HepG2 (cell line): Measurements from ENCODE around the gene AIF1. TPM values are rescaled to one million over a fixed set of nuclear protein-coding genes. Genes with fewer than 3 reads are reported as not detected.

Experiments
- ATAC-seq: fragments of 200-7000 bp; cut with Tn5 transposase; 3 replicates; pipeline ENCODE4 v1.9.1; 2020; ENCODE audit warnings: mild to moderate bottlenecking, moderate library complexity
- Bru-seq: library from RNA; stranded (reverse); fragments of 400-500 nt; gene quantifications from one replicate; lab custom pipeline; 2021; lab: Mats Ljungman, UMichigan
- BruChase-seq, 2 experiments: library from RNA; stranded (reverse); fragments of 400-500 nt; gene quantifications; one replicate each; lab custom pipeline; 2021; lab: Mats Ljungman, UMichigan
- BruUV-seq: library from RNA; stranded (reverse); fragments of 400-500 nt; replicated peaks from 2 replicates; lab custom pipeline; 2021; lab: Mats Ljungman, UMichigan
- CTCF ChIA-PET: fragments of 300-600 bp; formaldehyde crosslinking; extraction: SDS; loops from one replicate; lab custom pipeline; 2021; ENCODE audit warnings: low total read pairs, inconsistent platforms, low intra/inter-chr PET ratio; lab: Yijun Ruan, JAX
- POLR2A ChIA-PET: fragments of 350-600 bp; sonication (Branson Sonifier 250); formaldehyde crosslinking; loops from one replicate; lab custom pipeline; 2020; ENCODE audit warnings: antibody characterized with exemption, inconsistent platforms; lab: Yijun Ruan, JAX
- DNase-seq: peaks from one replicate; pipeline ENCODE4 v3.0.0-alpha.2; 2015; ENCODE audit warnings: low spot score
- FAIRE-seq: peaks from 3 replicates; lab custom pipeline; 2011; peaks lifted over from hg19 to GRCh38; lab: Jason Lieb, UNC
- H2AFZ ChIP-seq: one replicate; pipeline ENCODE4 v1.6.1; 2011; ENCODE audit warnings: low read length, inconsistent platforms
- H3K27ac ChIP-seq: fragments of 300-600 bp; 3 replicates; pipeline ENCODE4 v1.8.0; 2011; ENCODE audit warnings: mixed run types, mild to moderate bottlenecking, mixed read lengths, low read length, inconsistent platforms; ENCODE audit not compliant: insufficient read depth; ENCODE audit errors: extremely low read length
- H3K27me3 ChIP-seq, 2 experiments: fragments of 200-600 bp in 1 of 2; 2 replicates in 1 of 2; 3 replicates in 1 of 2; pipeline versions ENCODE4 v1.6.0 to v1.8.0; 2011; ENCODE audit warnings: low read length in 2 of 2, mild to moderate bottlenecking in 2 of 2, moderate library complexity in 2 of 2, inconsistent platforms in 1 of 2; ENCODE audit not compliant: insufficient read depth in 2 of 2, control insufficient read depth in 1 of 2
- H3K36me3 ChIP-seq, 2 experiments: fragments of 200-600 bp in 1 of 2; replicated peaks in 1 of 2; 2 replicates in 1 of 2; 3 replicates in 1 of 2; pipeline versions ENCODE4 v1.5.1 to v1.8.0; 2011; ENCODE audit warnings: low read length in 2 of 2, inconsistent platforms in 1 of 2; ENCODE audit not compliant: insufficient read depth in 2 of 2, control insufficient read depth in 1 of 2
- H3K4me1 ChIP-seq: 2 replicates; pipeline ENCODE4 v1.5.1; 2012; ENCODE audit warnings: low read length, inconsistent platforms; ENCODE audit not compliant: insufficient read depth
- H3K4me2 ChIP-seq: 2 replicates; pipeline ENCODE4 v1.6.0; 2011; ENCODE audit warnings: low read depth, low read length, inconsistent platforms
- H3K4me3 ChIP-seq, 3 experiments: fragments of 200-600 bp in 1 of 3; sonication (generic), shearing (Covaris generic) in 1 of 3; replicated peaks in 1 of 3; 2 replicates each; pipeline ENCODE4 v1.5.1; 2011 to 2016; ENCODE audit warnings: low read length in 3 of 3, inconsistent platforms in 2 of 3, low read depth in 2 of 3, mild to moderate bottlenecking in 2 of 3, control low read depth in 1 of 3, mixed read lengths in 1 of 3; ENCODE audit not compliant: insufficient read depth in 1 of 3
- H3K79me2 ChIP-seq: one replicate; pipeline ENCODE4 v1.6.1; 2011; ENCODE audit warnings: low read length, inconsistent platforms; ENCODE audit not compliant: insufficient read depth
- H3K9ac ChIP-seq: 2 replicates; pipeline ENCODE4 v1.6.0; 2011; ENCODE audit warnings: mild to moderate bottlenecking, low read depth, low read length, inconsistent platforms; ENCODE audit not compliant: insufficient read depth
- H3K9me3 ChIP-seq: 2 replicates; pipeline ENCODE4 v1.5.1; 2012; ENCODE audit warnings: mild to moderate bottlenecking, low read length
- H4K20me1 ChIP-seq: 2 replicates; pipeline ENCODE4 v1.6.0; 2011; ENCODE audit warnings: inconsistent platforms, mild to moderate bottlenecking, low read length, moderate library complexity; ENCODE audit not compliant: insufficient read depth
- ARNT2 ChIP-seq: sonication (generic); formaldehyde crosslinking; IDR thresholded peaks from 2 replicates; pipeline ENCODE4 v1.8.0; 2022; ENCODE audit warnings: mild to moderate bottlenecking, low read depth, missing genetic modification reagents, moderate library complexity
- ELF3 ChIP-seq: IDR thresholded peaks from 2 replicates; pipeline ENCODE4 v1.6.1; 2016; ENCODE audit warnings: missing genetic modification reagents, missing compliant biosample characterization
- HOXD1 ChIP-seq: sonication (generic); formaldehyde crosslinking; IDR thresholded peaks from 2 replicates; pipeline ENCODE4 v1.5.0; 2020; ENCODE audit warnings: missing genetic modification reagents
- POLR2AphosphoS5 ChIP-seq: IDR thresholded peaks from 2 replicates; pipeline ENCODE4 v1.6.1; 2012; ENCODE audit warnings: low read depth, low read length
- RELA ChIP-seq: sonication (generic); formaldehyde crosslinking; IDR thresholded peaks from 2 replicates; pipeline ENCODE4 v1.4.0; 2020; ENCODE audit warnings: missing genetic modification reagents
- RFXAP ChIP-seq: sonication (generic); formaldehyde crosslinking; IDR thresholded peaks from 2 replicates; pipeline ENCODE4 v1.4.0; 2020; ENCODE audit warnings: missing genetic modification reagents, borderline replicate concordance
- STAG1 ChIP-seq: sonication (generic); formaldehyde crosslinking; IDR thresholded peaks from 2 replicates; pipeline ENCODE4 v1.4.0; 2020; ENCODE audit warnings: missing genetic modification reagents
- ZIK1 ChIP-seq: sonication (generic); formaldehyde crosslinking; IDR thresholded peaks from 2 replicates; pipeline ENCODE4 v1.5.0; 2020; ENCODE audit warnings: mild to moderate bottlenecking, low read depth, missing genetic modification reagents, borderline replicate concordance
- ZNF652 ChIP-seq: IDR thresholded peaks from 2 replicates; pipeline ENCODE4 v1.6.1; 2016; ENCODE audit warnings: low read depth, borderline replicate concordance
- ZNF766 ChIP-seq: sonication (generic); formaldehyde crosslinking; IDR thresholded peaks from 2 replicates; pipeline ENCODE4 v1.5.0; 2020; ENCODE audit warnings: missing genetic modification reagents, borderline replicate concordance
- WGBS: methylation state at CpG from one replicate; pipeline ENCODE4 v1.1.6; 2017; ENCODE audit warnings: low lambda C conversion rate; 5-methylcytosine and 5-hydroxymethylcytosine counted together
- in situ Hi-C: cut with HindIII; loops from 2 replicates; pipeline ENCODE4 v1.10.0; 2017; ENCODE audit warnings: low pct_unique_long_range_greater_than_20kb; ENCODE audit not compliant: extremely low pct_ligation_motif_present
- intact Hi-C: fragments of 100-400 bp; cut with micrococcal nuclease; formaldehyde crosslinking; loops from one replicate; pipeline ENCODE4 v1.10.0; 2022; ENCODE audit not compliant: unreplicated experiment
- long read RNA-seq, 2 experiments: library from RNA in 1 of 2; library from polyadenylated mRNA in 1 of 2; stranded (forward) in 1 of 2; unstranded in 1 of 2; transcript quantifications; one replicate each; pipeline ENCODE4 v2.0.0, GENCODE V29; 2019 to 2022
- polyA minus RNA-seq, 3 experiments: library from RNA; depleted of rRNA, polyadenylated mRNA; stranded (reverse); fragments of >200 nt; gene quantifications; 2 replicates each; pipeline ENCODE4 v1.2.3, GENCODE V29; 2011; ENCODE audit warnings: low replicate concordance in 1 of 3
- polyA plus RNA-seq, 8 experiments: library from polyadenylated mRNA; depleted of rRNA in 3 of 8; stranded (reverse) in 7 of 8; unstranded in 1 of 8; fragments of >200 nt; fragmentation: Illumina TruSeq in 4 of 8; extraction: Trizol in 4 of 8; gene quantifications; 2 replicates each; pipeline versions ENCODE4 v1.2.1 to v1.2.3, GENCODE V29; 2011 to 2016; ENCODE audit warnings: low read depth in 4 of 8, missing spikeins in 1 of 8, mixed read lengths in 1 of 8; ENCODE audit not compliant: insufficient read depth in 1 of 8
- total RNA-seq, 5 experiments: library from RNA; depleted of rRNA; stranded (reverse); fragments of >200 nt; fragmentation: Illumina TruSeq; extraction: Trizol; gene quantifications; 2 replicates each; pipeline ENCODE4 v1.2.3, GENCODE V29; 2016; ENCODE audit warnings: low read depth in 1 of 5
- TF ChIP-seq, protein P1 (sequence below): sonication (generic); IDR thresholded peaks from 2 replicates; pipeline ENCODE4 v1.6.1; 2016; ENCODE audit warnings: low read depth, borderline replicate concordance
- TF ChIP-seq, protein P2 (sequence below): IDR thresholded peaks from 2 replicates; pipeline ENCODE4 v1.4.0; 2020; ENCODE audit warnings: mild to moderate bottlenecking, missing genetic modification reagents

AIF1 gene
- total RNA-seq (2016; rRNA removed; fragmentation: Illumina TruSeq; extraction: Trizol) = not detected in 2 replicates
- total RNA-seq (2016; cell fraction: cytosol; rRNA removed; fragmentation: Illumina TruSeq; extraction: Trizol; ENCODE audit: low read depth) = 0.62 and 0.91 TPM in 2 replicates
- not detected in 2 replicates for total RNA-seq (2016; cell fraction: insoluble cytoplasmic fraction; rRNA removed; fragmentation: Illumina TruSeq; extraction: Trizol)
- total RNA-seq (2016; cell fraction: membrane; rRNA removed; fragmentation: Illumina TruSeq; extraction: Trizol) = 0.48 TPM in 1 of 2 replicates, not detected in the other
- total RNA-seq (2016; cell fraction: nucleus; rRNA removed; fragmentation: Illumina TruSeq; extraction: Trizol) = not detected in 2 replicates
- polyA plus RNA-seq (2011; rRNA removed) = 1.4 and 1.5 TPM in 2 replicates
- 0.44 and 1.3 TPM in 2 replicates for polyA plus RNA-seq (2011; cell fraction: cytosol; rRNA removed)
- polyA plus RNA-seq (2011; cell fraction: nucleus; rRNA removed) = 0.72 and 1.6 TPM in 2 replicates
- 1.6 and 7.5 TPM in 2 replicates for polyA plus RNA-seq (2012)
- 0.98 and 1.2 TPM in 2 replicates for polyA plus RNA-seq (2016; cell fraction: cytosol; fragmentation: Illumina TruSeq; extraction: Trizol; ENCODE audit: low read depth)
- 0.60 and 0.98 TPM in 2 replicates for polyA plus RNA-seq (2016; cell fraction: insoluble cytoplasmic fraction; fragmentation: Illumina TruSeq; extraction: Trizol; ENCODE audit: low read depth)
- polyA plus RNA-seq (2016; cell fraction: membrane; fragmentation: Illumina TruSeq; extraction: Trizol; ENCODE audit: low read depth) = 0.76 and 1.2 TPM in 2 replicates
- 1.3 TPM in 1 of 2 replicates, not detected in the other for polyA plus RNA-seq (2016; cell fraction: nucleus; fragmentation: Illumina TruSeq; extraction: Trizol; ENCODE audit: insufficient read depth, low read depth)
- polyA minus RNA-seq (2011; rRNA and poly(A)+ RNA removed; ENCODE audit: low replicate concordance) = not detected in 2 replicates
- not detected in 2 replicates for polyA minus RNA-seq (2011; cell fraction: cytosol; rRNA and poly(A)+ RNA removed)
- 0.75 TPM in 1 of 2 replicates, not detected in the other for polyA minus RNA-seq (2011; cell fraction: nucleus; rRNA and poly(A)+ RNA removed)
- percentile 21 among the genes with signal in this experiment for Bru-seq, nascent RNA
- BruChase-seq, experiment 1, labeled RNA remaining after a 6-hour chase = percentile 20 among the genes with signal in this experiment
- BruChase-seq, experiment 2, labeled RNA remaining after a 2-hour chase = percentile 25 among the genes with signal in this experiment
- long read RNA-seq, experiment 1 = 0 reads
- long read RNA-seq, experiment 2, partial matches to known transcripts = 0 of 3 reads
- long read RNA-seq, experiment 2, other reads (novel, unspliced or antisense) = 2 of 3 reads

DNA sequence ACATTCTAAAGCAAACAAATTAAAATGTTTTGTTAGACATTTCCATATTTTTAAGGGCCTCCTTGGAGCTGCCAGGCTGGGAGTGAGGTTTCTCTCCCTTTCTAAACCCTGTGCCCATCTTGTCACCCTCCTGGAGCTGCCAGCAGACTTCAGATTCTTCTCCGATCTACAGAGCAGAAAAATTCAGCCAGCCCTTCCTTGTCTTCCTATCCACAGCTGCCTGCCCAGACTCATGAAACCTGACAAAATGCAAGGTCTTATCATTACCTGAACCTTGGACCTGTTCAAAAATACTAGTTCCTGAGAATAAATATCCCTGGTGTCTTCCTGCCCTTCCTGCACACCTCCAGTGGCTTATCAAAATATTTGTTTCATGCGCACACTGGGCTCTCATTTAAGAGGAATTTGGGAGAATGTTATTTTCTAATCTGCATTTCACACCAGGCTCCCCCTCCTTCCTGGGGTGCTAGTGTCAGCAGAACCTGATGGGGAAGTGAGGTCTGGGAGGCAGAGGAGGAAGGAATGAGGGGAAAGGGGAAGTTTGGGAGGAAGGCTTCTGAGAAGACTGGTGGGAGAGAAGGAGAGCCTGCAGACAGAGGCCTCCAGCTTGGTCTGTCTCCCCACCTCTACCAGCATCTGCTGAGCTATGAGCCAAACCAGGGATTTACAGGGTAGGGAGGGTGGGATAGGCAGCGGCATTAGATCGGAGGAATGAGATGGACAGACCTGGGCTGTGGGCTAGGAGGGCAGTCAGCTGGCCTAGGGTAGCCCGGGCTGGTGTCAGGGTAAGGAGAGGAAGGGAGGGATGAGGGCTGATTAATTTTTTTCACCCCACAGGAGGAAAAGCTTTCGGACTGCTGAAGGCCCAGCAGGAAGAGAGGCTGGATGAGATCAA lies at the start of gene AIF1:
Gene AIF1 (plus strand): TSS at position 551 of the 895 bp plus-strand sequence. CDS start 96 bp downstream, at position 647.
- CTCF ChIA-PET = interaction anchor here (1.4 kb wide), 1 partner anchor 16 kb away, joined by 3 read pairs; no protein-coding TSS in a partner anchor
- in situ Hi-C loops = no loop called here
- Histone ChIP-seq H3K9me3 (no peaks in the 10 kb centered on the region), H3K27ac (peak within 1 kb of the TSS; percentile 50), H3K27me3 (no peaks in the 10 kb centered on the region; a peak in 1 of 5 replicates), H3K4me3 (peak within 1 kb of the TSS; percentile 38 to 66 (median 50)), H3K79me2 (no peaks in the 10 kb centered on the region), H4K20me1 (no peaks in the 10 kb centered on the region), H2AFZ (peak within 1 kb of the TSS; percentile 34), H3K36me3 (no peaks in the 10 kb centered on the region), H3K4me2 (peak within 1 kb of the TSS; percentile 91), H3K9ac (peak within 1 kb of the TSS; percentile 50), H3K4me1 (peaks cover 41% of the 10 kb centered on the region)
- intact Hi-C loops = no loop called here
- no TSS peak for BruUV-seq
- DNase-seq (peak; percentile 53), ATAC-seq (peak; percentile 53), FAIRE-seq (no peak)
- 17% methylated on average over 6 of the region's 6 CpGs for WGBS
- POLR2A ChIA-PET = interaction anchor here (1.1 to 2.1 kb wide), 11 partner anchors 17 to 248 kb away, joined by 3 to 10 read pairs (median 3); partner anchors contain the start of genes APOM, BAG6, C6orf47 and DDX39B
- TF ChIP-seq RFXAP (CRISPR knock-in tag) (0 out of 2 replicates have a peak, but pooled peaks have one; percentile 43), ZIK1 (CRISPR knock-in tag) (no peak), RELA (CRISPR knock-in tag) (0 out of 2 replicates have a peak, but pooled peaks have one; percentile 3), ARNT2 (0 out of 2 replicates have a peak, but pooled peaks have one; percentile 13), HOXD1 (0 out of 2 replicates have a peak, but pooled peaks have one; percentile 27), POLR2AphosphoS5 (peak; percentile 45; the same call in 1 of the 2 replicates), ZNF652 (CRISPR knock-in tag) (no peak), ZNF766 (0 out of 2 replicates have a peak, but pooled peaks have one; percentile 75), STAG1 (CRISPR knock-in tag) (0 out of 2 replicates have a peak, but pooled peaks have one; percentile 4), ELF3 (CRISPR knock-in tag) (0 out of 2 replicates have a peak, but pooled peaks have one; percentile 61)
- TF ChIP-seq, protein P1, sequence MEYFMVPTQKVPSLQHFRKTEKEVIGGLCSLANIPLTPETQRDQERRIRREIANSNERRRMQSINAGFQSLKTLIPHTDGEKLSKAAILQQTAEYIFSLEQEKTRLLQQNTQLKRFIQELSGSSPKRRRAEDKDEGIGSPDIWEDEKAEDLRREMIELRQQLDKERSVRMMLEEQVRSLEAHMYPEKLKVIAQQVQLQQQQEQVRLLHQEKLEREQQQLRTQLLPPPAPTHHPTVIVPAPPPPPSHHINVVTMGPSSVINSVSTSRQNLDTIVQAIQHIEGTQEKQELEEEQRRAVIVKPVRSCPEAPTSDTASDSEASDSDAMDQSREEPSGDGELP = no peak
- TF ChIP-seq, protein P2, sequence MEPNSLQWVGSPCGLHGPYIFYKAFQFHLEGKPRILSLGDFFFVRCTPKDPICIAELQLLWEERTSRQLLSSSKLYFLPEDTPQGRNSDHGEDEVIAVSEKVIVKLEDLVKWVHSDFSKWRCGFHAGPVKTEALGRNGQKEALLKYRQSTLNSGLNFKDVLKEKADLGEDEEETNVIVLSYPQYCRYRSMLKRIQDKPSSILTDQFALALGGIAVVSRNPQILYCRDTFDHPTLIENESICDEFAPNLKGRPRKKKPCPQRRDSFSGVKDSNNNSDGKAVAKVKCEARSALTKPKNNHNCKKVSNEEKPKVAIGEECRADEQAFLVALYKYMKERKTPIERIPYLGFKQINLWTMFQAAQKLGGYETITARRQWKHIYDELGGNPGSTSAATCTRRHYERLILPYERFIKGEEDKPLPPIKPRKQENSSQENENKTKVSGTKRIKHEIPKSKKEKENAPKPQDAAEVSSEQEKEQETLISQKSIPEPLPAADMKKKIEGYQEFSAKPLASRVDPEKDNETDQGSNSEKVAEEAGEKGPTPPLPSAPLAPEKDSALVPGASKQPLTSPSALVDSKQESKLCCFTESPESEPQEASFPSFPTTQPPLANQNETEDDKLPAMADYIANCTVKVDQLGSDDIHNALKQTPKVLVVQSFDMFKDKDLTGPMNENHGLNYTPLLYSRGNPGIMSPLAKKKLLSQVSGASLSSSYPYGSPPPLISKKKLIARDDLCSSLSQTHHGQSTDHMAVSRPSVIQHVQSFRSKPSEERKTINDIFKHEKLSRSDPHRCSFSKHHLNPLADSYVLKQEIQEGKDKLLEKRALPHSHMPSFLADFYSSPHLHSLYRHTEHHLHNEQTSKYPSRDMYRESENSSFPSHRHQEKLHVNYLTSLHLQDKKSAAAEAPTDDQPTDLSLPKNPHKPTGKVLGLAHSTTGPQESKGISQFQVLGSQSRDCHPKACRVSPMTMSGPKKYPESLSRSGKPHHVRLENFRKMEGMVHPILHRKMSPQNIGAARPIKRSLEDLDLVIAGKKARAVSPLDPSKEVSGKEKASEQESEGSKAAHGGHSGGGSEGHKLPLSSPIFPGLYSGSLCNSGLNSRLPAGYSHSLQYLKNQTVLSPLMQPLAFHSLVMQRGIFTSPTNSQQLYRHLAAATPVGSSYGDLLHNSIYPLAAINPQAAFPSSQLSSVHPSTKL (CRISPR knock-in tag) = peak; percentile 40; the same call in 1 of the 2 replicates
